Bronchial epithelial cell (primary cell): Measurements from ENCODE around the gene RAD51. TPM values are rescaled to one million over a fixed set of nuclear protein-coding genes. Genes with fewer than 3 reads are reported as not detected.
"Not testable (repeated sequence)": the region's sequence is repeated elsewhere in the genome, so short reads cannot be mapped to it uniquely, and the experiment has no call there.

ENCODE experiments used
- DNase-seq: peaks from one replicate; pipeline ENCODE4 v3.0.0-alpha.2; 2010; ENCODE audit warnings: low read depth
- FAIRE-seq: peaks from 2 replicates; lab custom pipeline; 2011; peaks lifted over from hg19 to GRCh38; lab: Jason Lieb, UNC
- H3K27me3 ChIP-seq: 2 replicates; pipeline ENCODE4 v1.5.1; 2011; ENCODE audit warnings: low read length; ENCODE audit not compliant: control insufficient read depth, insufficient read depth
- H3K36me3 ChIP-seq: 2 replicates; pipeline ENCODE4 v1.5.1; 2011; ENCODE audit warnings: low read length; ENCODE audit not compliant: control insufficient read depth, insufficient read depth
- H3K4me3 ChIP-seq: 2 replicates; pipeline ENCODE4 v1.5.1; 2011; ENCODE audit warnings: mild to moderate bottlenecking, low read depth, low read length, control low read depth
- total RNA-seq: library from RNA; depleted of rRNA; stranded (reverse); fragments of >200 nt; gene quantifications from 2 replicates; pipeline ENCODE4 v1.2.1, GENCODE V29; 2014
- TF ChIP-seq, protein P1 (sequence below): IDR thresholded peaks from 2 replicates; pipeline ENCODE4 v1.5.1; 2011; ENCODE audit warnings: mild to moderate bottlenecking, moderate library complexity, low read length, control low read depth, inconsistent platforms; ENCODE audit not compliant: insufficient read depth, severe bottlenecking

The RAD51 gene
- total RNA-seq = 0.53 and 0.64 TPM in 2 replicates

DNA sequence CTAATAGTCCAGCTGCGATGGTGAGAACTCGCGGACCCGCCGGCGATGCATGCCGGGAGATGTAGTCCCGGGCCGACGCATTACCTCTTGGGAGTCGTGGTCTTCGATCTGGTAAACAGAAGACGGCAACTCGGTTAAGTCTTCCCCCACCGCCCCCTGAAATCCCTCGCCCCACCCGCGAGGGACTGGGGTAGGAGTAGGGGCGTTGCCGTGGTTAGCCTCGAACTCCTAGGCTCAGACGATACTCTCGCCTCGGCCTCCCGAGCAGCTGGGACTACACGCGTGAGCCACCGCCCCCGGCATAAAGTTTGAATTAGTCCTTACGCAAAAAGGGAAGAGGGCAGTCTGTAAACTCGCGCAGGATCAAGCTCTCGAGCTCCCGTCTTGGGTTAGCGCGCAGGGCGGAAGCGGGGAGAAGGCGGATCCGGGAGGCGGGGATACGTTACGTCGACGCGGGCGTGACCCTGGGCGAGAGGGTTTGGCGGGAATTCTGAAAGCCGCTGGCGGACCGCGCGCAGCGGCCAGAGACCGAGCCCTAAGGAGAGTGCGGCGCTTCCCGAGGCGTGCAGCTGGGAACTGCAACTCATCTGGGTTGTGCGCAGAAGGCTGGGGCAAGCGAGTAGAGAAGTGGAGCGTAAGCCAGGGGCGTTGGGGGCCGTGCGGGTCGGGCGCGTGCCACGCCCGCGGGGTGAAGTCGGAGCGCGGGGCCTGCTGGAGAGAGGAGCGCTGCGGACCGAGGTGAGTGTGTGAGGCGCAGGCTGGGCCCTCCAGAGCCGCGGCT, at the start of gene RAD51:
TSS of gene RAD51 (plus strand) at position 487 of the 781 bp plus-strand sequence. CDS start 3,585 bp downstream, outside the sequence.
- peak; percentile 90 for DNase-seq
- H3K4me3 ChIP-seq = peak within 1 kb of the TSS; percentile 94
- H3K27me3 ChIP-seq = no peaks in the 10 kb centered on the region
- H3K36me3 ChIP-seq = no peaks in the 10 kb centered on the region
- TF ChIP-seq, protein P1, sequence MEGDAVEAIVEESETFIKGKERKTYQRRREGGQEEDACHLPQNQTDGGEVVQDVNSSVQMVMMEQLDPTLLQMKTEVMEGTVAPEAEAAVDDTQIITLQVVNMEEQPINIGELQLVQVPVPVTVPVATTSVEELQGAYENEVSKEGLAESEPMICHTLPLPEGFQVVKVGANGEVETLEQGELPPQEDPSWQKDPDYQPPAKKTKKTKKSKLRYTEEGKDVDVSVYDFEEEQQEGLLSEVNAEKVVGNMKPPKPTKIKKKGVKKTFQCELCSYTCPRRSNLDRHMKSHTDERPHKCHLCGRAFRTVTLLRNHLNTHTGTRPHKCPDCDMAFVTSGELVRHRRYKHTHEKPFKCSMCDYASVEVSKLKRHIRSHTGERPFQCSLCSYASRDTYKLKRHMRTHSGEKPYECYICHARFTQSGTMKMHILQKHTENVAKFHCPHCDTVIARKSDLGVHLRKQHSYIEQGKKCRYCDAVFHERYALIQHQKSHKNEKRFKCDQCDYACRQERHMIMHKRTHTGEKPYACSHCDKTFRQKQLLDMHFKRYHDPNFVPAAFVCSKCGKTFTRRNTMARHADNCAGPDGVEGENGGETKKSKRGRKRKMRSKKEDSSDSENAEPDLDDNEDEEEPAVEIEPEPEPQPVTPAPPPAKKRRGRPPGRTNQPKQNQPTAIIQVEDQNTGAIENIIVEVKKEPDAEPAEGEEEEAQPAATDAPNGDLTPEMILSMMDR = no peak
- FAIRE-seq = no peak

DNA sequence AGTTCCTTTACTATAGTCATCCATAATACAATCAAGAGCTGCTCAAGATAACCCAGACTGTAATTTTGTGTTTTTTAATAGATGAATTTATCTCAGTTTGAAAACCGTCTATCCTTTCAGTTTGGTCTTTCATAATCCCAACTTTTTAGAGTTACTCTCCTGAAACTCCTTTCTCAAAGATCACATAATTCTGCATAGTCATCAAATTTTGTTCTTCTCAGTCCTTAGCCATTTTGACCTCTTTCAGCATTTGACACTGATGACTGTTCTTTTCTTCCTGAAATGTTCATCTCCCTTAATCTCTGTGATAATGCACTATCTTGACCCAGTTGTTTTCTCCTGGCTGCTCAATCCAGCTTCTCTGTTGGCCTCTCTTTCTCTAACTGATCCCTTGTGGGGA, 47.5 kb upstream of the RAD51 start:
- Histone ChIP-seq H3K27me3 (no peaks in the 10 kb centered on the region), H3K4me3 (no peak overlapping the region), H3K36me3 (no peaks in the 10 kb centered on the region)
- FAIRE-seq = no peak
- TF ChIP-seq, protein P1 = no peak
- DNase-seq = no peak

DNA sequence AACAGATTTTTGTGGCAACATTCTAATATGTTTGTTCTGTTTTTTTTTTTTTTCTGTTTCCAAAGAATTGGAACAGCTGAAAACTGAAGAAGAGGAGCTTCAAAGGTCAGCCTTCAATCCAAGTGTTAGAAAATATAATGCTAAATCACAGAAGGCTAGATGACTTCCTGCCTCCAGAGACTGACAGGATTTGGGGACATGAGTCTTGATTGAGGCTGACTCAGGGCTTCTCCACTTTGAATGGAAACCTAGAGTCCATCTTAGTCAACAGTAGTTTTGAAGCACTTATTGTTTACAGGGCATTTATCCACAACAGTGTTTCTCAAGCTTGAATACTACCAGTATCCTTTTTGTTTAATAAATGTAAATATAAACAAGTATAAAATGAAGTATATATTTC, 44.5 kb upstream of the RAD51 start:
- DNase-seq (no peak), FAIRE-seq (no peak)
- no peaks in the 10 kb centered on the region for H3K27me3 ChIP-seq
- TF ChIP-seq, protein P1 = no peak
- no peaks in the 10 kb centered on the region for H3K36me3 ChIP-seq
- no peak overlapping the region for H3K4me3 ChIP-seq

DNA sequence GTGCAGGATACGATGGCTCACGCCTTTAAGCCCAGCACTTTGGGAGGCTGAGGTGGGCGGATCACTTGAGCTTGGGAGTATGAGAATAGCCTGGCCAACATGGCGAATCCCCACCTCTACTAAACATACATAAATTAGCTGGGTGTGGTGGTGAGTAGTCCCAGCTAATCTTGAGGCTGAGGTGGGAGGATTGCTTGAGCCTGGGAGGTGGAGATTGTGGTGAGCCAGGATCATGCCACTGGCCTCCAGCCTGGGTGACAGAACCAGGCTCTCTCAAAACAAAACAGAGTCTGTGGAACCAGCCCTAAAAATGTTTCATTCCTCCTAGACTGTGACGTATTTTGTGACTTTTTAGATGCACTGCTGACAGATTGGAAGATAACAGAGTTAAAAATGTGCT, 34.3 kb upstream of the RAD51 start:
- TF ChIP-seq, protein P1 = no peak
- DNase-seq (no peak), FAIRE-seq (peak; percentile 13)
- H3K4me3 ChIP-seq = no peak overlapping the region
- H3K36me3 ChIP-seq = no peaks in the 10 kb centered on the region
- H3K27me3 ChIP-seq = no peaks in the 10 kb centered on the region

DNA sequence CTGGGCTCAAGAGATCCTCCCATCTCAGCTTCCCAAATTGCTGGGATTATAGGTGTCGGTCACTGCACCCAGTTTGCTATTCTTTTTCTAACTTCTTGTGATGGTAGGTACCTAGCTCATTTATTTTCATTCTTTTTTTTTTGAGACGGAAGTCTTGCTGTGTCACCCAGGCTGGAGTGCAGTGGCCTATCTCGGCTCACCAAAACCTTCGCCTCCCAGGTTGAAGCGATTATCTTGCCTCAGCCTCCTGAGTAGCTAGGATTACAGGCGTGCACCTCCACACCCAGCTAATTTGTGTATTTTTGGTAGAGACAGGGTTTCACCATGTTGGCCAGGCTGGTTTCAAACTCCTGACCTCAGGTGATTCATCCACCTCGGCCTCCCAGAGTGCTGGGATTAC, 30.1 kb upstream of the RAD51 start:
- FAIRE-seq = no peak
- DNase-seq = no peak
- Histone ChIP-seq H3K4me3 (no peak overlapping the region), H3K27me3 (no peaks in the 10 kb centered on the region), H3K36me3 (no peaks in the 10 kb centered on the region)
- TF ChIP-seq, protein P1 = no peak

DNA sequence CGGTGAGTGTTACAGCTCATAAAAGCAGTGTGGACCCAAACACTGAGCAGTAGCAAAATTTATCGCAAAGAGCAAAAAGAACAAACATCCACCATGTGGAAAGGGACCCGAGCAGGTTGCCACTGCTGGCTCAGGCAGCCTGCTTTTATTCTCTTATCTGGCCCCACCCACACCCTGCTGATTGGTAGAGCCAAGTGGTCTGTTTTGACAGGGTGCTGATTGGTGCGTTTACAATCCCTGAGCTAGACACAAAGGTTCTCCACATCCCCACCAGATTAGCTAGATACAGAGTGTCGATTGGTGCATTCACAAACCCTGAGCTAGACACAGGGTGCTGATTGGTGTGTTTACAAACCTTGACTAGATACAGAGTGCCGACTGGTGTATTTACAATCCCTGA, 18.7 kb upstream of the RAD51 start:
- not testable (repeated sequence) for H3K4me3 ChIP-seq, H3K27me3 ChIP-seq, H3K36me3 ChIP-seq, FAIRE-seq, DNase-seq

DNA sequence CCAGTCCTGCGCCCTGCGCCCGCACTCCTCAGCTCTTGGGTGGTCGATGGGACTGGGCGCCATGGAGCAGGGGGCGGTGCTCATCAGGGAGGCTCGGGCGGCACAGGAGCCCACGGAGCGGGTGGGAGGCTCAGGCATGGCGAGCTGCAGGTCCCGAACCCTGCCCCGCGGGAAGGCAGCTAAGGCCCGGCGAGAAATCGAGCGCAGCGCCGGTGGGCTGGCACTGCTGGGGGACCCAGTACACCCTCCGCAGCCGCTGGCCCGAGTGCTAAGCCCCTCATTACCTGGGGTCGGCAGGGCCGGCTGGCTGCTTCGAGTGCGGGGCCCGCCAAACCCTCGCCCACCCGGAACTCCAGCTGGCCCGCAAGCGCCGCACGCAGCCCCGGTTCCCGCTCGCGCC, 18.1 kb upstream of the RAD51 start:
- FAIRE-seq, H3K36me3 ChIP-seq, DNase-seq, H3K27me3 ChIP-seq, H3K4me3 ChIP-seq: not testable (repeated sequence)
